Measurements from ENCODE around the gene SLC4A1AP. TPM values are rescaled to one million over a fixed set of nuclear protein-coding genes. Genes with fewer than 3 reads are reported as not detected.

Gene SLC4A1AP
- total and polyA plus RNA-seq, 2 of the 13 experiments (the other 11 are each of a cell fraction or from before 2014, with no cell fraction given), result 15.3 to 44.6 TPM

DNA sequence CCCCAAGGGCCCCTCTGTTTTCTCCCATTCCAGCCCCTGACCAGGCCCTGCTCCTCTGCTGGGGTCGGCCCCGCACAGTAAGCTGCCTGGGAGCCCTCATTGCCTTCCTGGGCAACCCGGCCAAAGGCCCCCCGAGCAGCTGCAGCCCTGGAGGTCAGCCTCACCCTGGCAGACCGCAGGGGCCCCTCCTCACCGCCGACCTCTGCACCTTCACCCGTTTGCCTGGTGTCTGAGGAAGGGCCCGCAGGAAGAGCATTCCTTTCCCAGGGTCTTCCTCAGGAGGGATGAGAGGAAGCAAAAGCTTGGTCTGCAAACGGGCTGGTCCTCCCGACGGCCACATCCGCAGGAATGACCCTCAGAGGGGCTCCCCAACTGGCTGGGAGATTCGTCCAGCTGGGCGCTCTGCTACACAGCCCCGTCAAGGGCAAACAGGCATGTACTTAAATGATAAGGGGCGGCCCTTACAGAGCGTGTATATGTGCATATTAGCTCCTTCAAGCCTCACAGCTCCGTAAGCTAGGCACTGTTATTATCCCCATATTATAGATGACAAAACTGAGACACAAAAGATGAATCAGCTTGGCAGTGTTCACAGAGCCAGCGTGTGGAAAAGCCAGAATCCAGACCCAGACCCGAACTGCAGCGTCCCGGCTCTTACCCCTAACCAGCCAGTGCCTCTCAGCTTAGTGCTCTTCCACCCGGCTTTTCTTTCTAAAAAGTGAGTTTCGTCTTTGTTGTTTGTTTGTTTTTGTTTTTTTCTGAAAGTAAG is 52.8 kb downstream of the SLC4A1AP start (continued):
- TF ChIP-seq ZNF121 (CRISPR knock-in tag; IDR thresholded peaks at IDR 0.05) (0 out of 2 replicates have a peak, but pooled peaks have one; percentile 27), GPN1 (CRISPR knock-in tag; IDR thresholded peaks at IDR 0.05; ENCODE audit: borderline replicate concordance) (no peak), ASH2L (IDR thresholded peaks at IDR 0.05; ENCODE audit: insufficient read length, low read depth, low read length) (no peak), AHR (CRISPR knock-in tag; IDR thresholded peaks at IDR 0.05) (no peak), FOXJ3 (CRISPR knock-in tag; IDR thresholded peaks at IDR 0.05; ENCODE audit: borderline replicate concordance) (no peak), ATF5 (CRISPR knock-in tag; IDR thresholded peaks at IDR 0.05; ENCODE audit: low read depth) (no peak), PHF8 (CRISPR knock-in tag; IDR thresholded peaks at IDR 0.05) (no peak; the same call in 1 of the 2 replicates), ZNF781 (CRISPR knock-in tag; IDR thresholded peaks at IDR 0.05; ENCODE audit: borderline replicate concordance, not compliant biosample characterization) (no peak), IRX3 (CRISPR knock-in tag; IDR thresholded peaks at IDR 0.05; ENCODE audit: borderline replicate concordance, low read depth) (no peak), ZNF556 (CRISPR knock-in tag; IDR thresholded peaks at IDR 0.05; ENCODE audit: borderline replicate concordance) (0 out of 2 replicates have a peak, but pooled peaks have one; percentile 36), ZBTB7A (CRISPR knock-in tag; IDR thresholded peaks at IDR 0.05) (peak; percentile 38; the same call in 1 of the 2 replicates), NR1H2 (CRISPR knock-in tag; IDR thresholded peaks at IDR 0.05; ENCODE audit: borderline replicate concordance, low read depth) (no peak), BRD4 (CRISPR knock-in tag; IDR thresholded peaks at IDR 0.05) (0 out of 2 replicates have a peak, but pooled peaks have one; percentile 27), ZSCAN21 (CRISPR knock-in tag; IDR thresholded peaks at IDR 0.05; ENCODE audit: borderline replicate concordance) (no peak), NR2F6 (IDR thresholded peaks at IDR 0.05) (no peak; the same call in 1 of the 2 replicates), NR2F6 (CRISPR knock-in tag; IDR thresholded peaks at IDR 0.05) (peak; percentile 42; the same call in 1 of the 2 replicates), THAP7 (CRISPR knock-in tag; IDR thresholded peaks at IDR 0.05) (no peak), KLF12 (CRISPR knock-in tag; IDR thresholded peaks at IDR 0.05; ENCODE audit: borderline replicate concordance) (no peak), HIVEP1 (CRISPR knock-in tag; IDR thresholded peaks at IDR 0.05) (0 out of 2 replicates have a peak, but pooled peaks have one; percentile 23), SALL1 (CRISPR knock-in tag; IDR thresholded peaks at IDR 0.05) (0 out of 2 replicates have a peak, but pooled peaks have one; percentile 20), TARDBP (CRISPR knock-in tag; IDR thresholded peaks at IDR 0.05) (no peak), NR2F2 (IDR thresholded peaks at IDR 0.05; ENCODE audit: borderline replicate concordance, low read depth) (no peak), MAZ (IDR thresholded peaks at IDR 0.05; ENCODE audit: borderline replicate concordance, low read depth, low read length) (no peak), MAZ (CRISPR knock-in tag; IDR thresholded peaks at IDR 0.05; ENCODE audit: low read depth) (no peak)
- TF ChIP-seq, protein P1, sequence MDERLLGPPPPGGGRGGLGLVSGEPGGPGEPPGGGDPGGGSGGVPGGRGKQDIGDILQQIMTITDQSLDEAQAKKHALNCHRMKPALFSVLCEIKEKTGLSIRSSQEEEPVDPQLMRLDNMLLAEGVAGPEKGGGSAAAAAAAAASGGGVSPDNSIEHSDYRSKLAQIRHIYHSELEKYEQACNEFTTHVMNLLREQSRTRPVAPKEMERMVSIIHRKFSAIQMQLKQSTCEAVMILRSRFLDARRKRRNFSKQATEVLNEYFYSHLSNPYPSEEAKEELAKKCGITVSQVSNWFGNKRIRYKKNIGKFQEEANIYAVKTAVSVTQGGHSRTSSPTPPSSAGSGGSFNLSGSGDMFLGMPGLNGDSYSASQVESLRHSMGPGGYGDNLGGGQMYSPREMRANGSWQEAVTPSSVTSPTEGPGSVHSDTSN (CRISPR knock-in tag; IDR thresholded peaks at IDR 0.05), result no peak
- TF ChIP-seq, protein P2, sequence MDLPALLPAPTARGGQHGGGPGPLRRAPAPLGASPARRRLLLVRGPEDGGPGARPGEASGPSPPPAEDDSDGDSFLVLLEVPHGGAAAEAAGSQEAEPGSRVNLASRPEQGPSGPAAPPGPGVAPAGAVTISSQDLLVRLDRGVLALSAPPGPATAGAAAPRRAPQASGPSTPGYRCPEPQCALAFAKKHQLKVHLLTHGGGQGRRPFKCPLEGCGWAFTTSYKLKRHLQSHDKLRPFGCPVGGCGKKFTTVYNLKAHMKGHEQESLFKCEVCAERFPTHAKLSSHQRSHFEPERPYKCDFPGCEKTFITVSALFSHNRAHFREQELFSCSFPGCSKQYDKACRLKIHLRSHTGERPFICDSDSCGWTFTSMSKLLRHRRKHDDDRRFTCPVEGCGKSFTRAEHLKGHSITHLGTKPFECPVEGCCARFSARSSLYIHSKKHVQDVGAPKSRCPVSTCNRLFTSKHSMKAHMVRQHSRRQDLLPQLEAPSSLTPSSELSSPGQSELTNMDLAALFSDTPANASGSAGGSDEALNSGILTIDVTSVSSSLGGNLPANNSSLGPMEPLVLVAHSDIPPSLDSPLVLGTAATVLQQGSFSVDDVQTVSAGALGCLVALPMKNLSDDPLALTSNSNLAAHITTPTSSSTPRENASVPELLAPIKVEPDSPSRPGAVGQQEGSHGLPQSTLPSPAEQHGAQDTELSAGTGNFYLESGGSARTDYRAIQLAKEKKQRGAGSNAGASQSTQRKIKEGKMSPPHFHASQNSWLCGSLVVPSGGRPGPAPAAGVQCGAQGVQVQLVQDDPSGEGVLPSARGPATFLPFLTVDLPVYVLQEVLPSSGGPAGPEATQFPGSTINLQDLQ (CRISPR knock-in tag; IDR thresholded peaks at IDR 0.05), result no peak

All from HepG2 (cell line).